Testis (tissue), 5 donors: ENCODE measurements around the gene NAP1L3. TPM values are rescaled to one million over a fixed set of nuclear protein-coding genes. Genes with fewer than 3 reads are reported as not detected.

ENCODE experiments used
- DNase-seq: peaks from one replicate; pipeline ENCODE4 v3.0.0-alpha.2; 2019
- H3K27ac ChIP-seq, 2 donors: fragments of 200-600 bp; sonication (generic); one replicate each; pipeline ENCODE4 v1.5.1; 2019
- H3K27me3 ChIP-seq: fragments of 200-600 bp; sonication (generic); one replicate; pipeline ENCODE4 v1.5.1; 2019
- H3K36me3 ChIP-seq: fragments of 200-600 bp; sonication (generic); one replicate; pipeline ENCODE4 v1.5.1; 2017; ENCODE audit warnings: low read depth; ENCODE audit errors: missing control alignments
- H3K4me1 ChIP-seq: fragments of 200-600 bp; sonication (generic); one replicate; pipeline ENCODE4 v1.5.1; 2019
- H3K4me3 ChIP-seq, 2 donors: fragments of 200-600 bp; sonication (generic); one replicate each; pipeline ENCODE4 v1.5.1; 2017 to 2019
- H3K9me3 ChIP-seq: fragments of 200-600 bp; sonication (generic); one replicate; pipeline ENCODE4 v1.5.1; 2017
- CTCF ChIP-seq, 3 experiments: fragments of 450-650 bp in 2 of 3; fragments of 200-600 bp in 1 of 3; sonication (generic) in 1 of 3; IDR thresholded peaks; one replicate each; pipeline ENCODE4 v1.5.1; 2016 to 2019; ENCODE audit warnings: antibody characterized with exemption in 3 of 3, mild to moderate bottlenecking in 2 of 3, moderate library complexity in 1 of 3
- POLR2A ChIP-seq: fragments of 450-650 bp; IDR thresholded peaks from one replicate; pipeline ENCODE4 v1.6.1; 2017; ENCODE audit warnings: antibody characterized with exemption, mild to moderate bottlenecking, moderate library complexity
- WGBS, 2 donors: methylation state at CpG; one replicate each; pipeline ENCODE4 v1.1.5; 2018; 5-methylcytosine and 5-hydroxymethylcytosine counted together
- intact Hi-C: fragments of 100-400 bp; cut with DNase I; formaldehyde crosslinking; loops from one replicate; pipeline ENCODE4 v1.15.1; 2023; ENCODE audit warnings: low total_unique reads
- long read RNA-seq, 2 donors: transcript quantifications; one replicate each; lab custom pipeline, GENCODE V29; 2026
- polyA plus RNA-seq: library from polyadenylated mRNA; stranded (reverse); fragments of 350-450 nt; fragmentation: Illumina TruSeq; extraction: RNeasy Lipid Tissue Mini Kit (QIAGEN cat#74804); gene quantifications from one replicate; pipeline ENCODE4 v1.2.3, GENCODE V29; 2014; ENCODE audit warnings: low read depth, low replicate concordance; ENCODE audit not compliant: insufficient read depth
- total RNA-seq, 2 donors: library from RNA; depleted of rRNA; stranded (reverse); fragments of >200 nt; gene quantifications; one replicate each; pipeline ENCODE4 v1.2.3, GENCODE V29; 2016

NAP1L3 gene
- total RNA-seq (10 to 100 TPM; 37.2 to 51.3 TPM), polyA plus RNA-seq (30.0 TPM)
- long read RNA-seq, donor 1, transcript NAP1L3-201 (1 exons, 2,639 nt) = major isoform, 30 of 30 reads
- long read RNA-seq, donor 1, partial matches to known transcripts = 0 of 30 reads
- long read RNA-seq, donor 1, other reads (novel, unspliced or antisense) = 0 of 30 reads
- long read RNA-seq, donor 2, transcript NAP1L3-201 (1 exons, 2,639 nt) = major isoform, 24 of 24 reads
- long read RNA-seq, donor 2, partial matches to known transcripts = 0 of 24 reads
- long read RNA-seq, donor 2, other reads (novel, unspliced or antisense) = 0 of 24 reads

- intact Hi-C loops = no loop called here
- Histone ChIP-seq H3K9me3 (no peaks in the 10 kb centered on the region), H3K4me1 (no peaks in the 10 kb centered on the region), H3K27ac (peak within 1 kb of the TSS; percentile 68 to 82), H3K36me3 (no peaks in the 10 kb centered on the region), H3K4me3 (peak within 1 kb of the TSS; percentile 66 to 81), H3K27me3 (no peaks in the 10 kb centered on the region)
- WGBS, 2 donors = 0% methylated on average over 13 to 41 of the region's 51 CpGs
- DNase-seq = peak; percentile 88
- TF ChIP-seq POLR2A (no peak), CTCF (IDR thresholded peaks at IDR 0.05) (no peak)
Measured at GRCh38 chrX:93673056-93673868, at the start of gene NAP1L3. TSS of gene NAP1L3 (minus strand) at chrX:93673578. CDS start at chrX:93673304, 274 bp downstream.

- WGBS, 2 donors = 85 to 96% methylated on average over 4 of the region's 4 CpGs
- TF ChIP-seq CTCF (IDR thresholded peaks at IDR 0.05) (no peak), POLR2A (no peak)
- no peak overlapping the region for H3K4me3 ChIP-seq
Measured at GRCh38 chrX:93711076-93711475, 37.7 kb upstream of the NAP1L3 start.

GRCh38 chrX:93703701-93704100, 30.3 kb upstream of the NAP1L3 start:
- 83 to 89% methylated on average over 2 of the region's 2 CpGs for WGBS, 2 donors
- Histone ChIP-seq H3K27me3 (no peaks in the 10 kb centered on the region), H3K4me1 (no peaks in the 10 kb centered on the region), H3K9me3 (no peaks in the 10 kb centered on the region), H3K4me3 (no peak overlapping the region), H3K36me3 (no peaks in the 10 kb centered on the region), H3K27ac (no peak overlapping the region)
- no peak for DNase-seq
- intact Hi-C loops = no loop called here
- TF ChIP-seq POLR2A = no peak
- no peak for TF ChIP-seq CTCF (IDR thresholded peaks at IDR 0.05)

More at GRCh38 chrX:93711076-93711475, 37.7 kb upstream of the NAP1L3 start:
- DNase-seq = no peak
- Histone ChIP-seq H3K27ac (no peak overlapping the region), H3K4me1 (no peaks in the 10 kb centered on the region), H3K36me3 (no peaks in the 10 kb centered on the region), H3K9me3 (no peaks in the 10 kb centered on the region), H3K27me3 (no peaks in the 10 kb centered on the region)
- intact Hi-C loops = no loop called here

- WGBS, 2 donors = 52 to 90% methylated on average over 6 of the region's 6 CpGs
- peak; percentile 15 for DNase-seq
- H3K4me3 ChIP-seq = peak overlapping the region in 1 of 2 donors; percentile 10
- intact Hi-C loops = no loop called here
- no peaks in the 10 kb centered on the region for H3K4me1 ChIP-seq
- no peak for TF ChIP-seq CTCF (IDR thresholded peaks at IDR 0.05)
- no peaks in the 10 kb centered on the region for H3K9me3 ChIP-seq
- no peaks in the 10 kb centered on the region for H3K27me3 ChIP-seq
- no peaks in the 10 kb centered on the region for H3K36me3 ChIP-seq
- H3K27ac ChIP-seq = no peak overlapping the region
Measured at GRCh38 chrX:93695981-93696380, 22.6 kb upstream of the NAP1L3 start.
